Fibroblast of lung (primary cell): ENCODE measurements around the gene ANKFN1. TPM values are rescaled to one million over a fixed set of nuclear protein-coding genes. Genes with fewer than 3 reads are reported as not detected.

Source experiments
- DNase-seq, 2 donors: peaks; one replicate each; pipeline versions ENCODE4 v3.0.0 to v3.0.0-alpha.2; 2010; ENCODE audit warnings: low read depth in 2 of 2
- H2AFZ ChIP-seq: 2 replicates; pipeline ENCODE4 v1.5.1; 2012; ENCODE audit warnings: low read length, control low read depth, inconsistent platforms
- H3K27ac ChIP-seq: 2 replicates; pipeline ENCODE4 v1.5.1; 2011; ENCODE audit warnings: low read length, control low read depth; ENCODE audit not compliant: insufficient read depth
- H3K27me3 ChIP-seq: 2 replicates; pipeline ENCODE4 v1.5.1; 2011; ENCODE audit warnings: mild to moderate bottlenecking, low read length; ENCODE audit not compliant: control insufficient read depth, insufficient read depth
- H3K36me3 ChIP-seq: 2 replicates; pipeline ENCODE4 v1.5.1; 2011; ENCODE audit warnings: low read length; ENCODE audit not compliant: control insufficient read depth, insufficient read depth
- H3K4me1 ChIP-seq: 2 replicates; pipeline ENCODE4 v1.5.1; 2011; ENCODE audit warnings: low read length; ENCODE audit not compliant: control insufficient read depth, insufficient read depth; ENCODE audit errors: extremely low read depth
- H3K4me2 ChIP-seq: 2 replicates; pipeline ENCODE4 v1.5.1; 2011; ENCODE audit warnings: low read length, control low read depth; ENCODE audit not compliant: insufficient read depth; ENCODE audit errors: extremely low read depth
- H3K4me3 ChIP-seq, 4 experiments: fragments of 200-600 bp in 1 of 4; sonication (generic) in 1 of 4; replicated peaks in 1 of 4; 2 replicates each; pipeline ENCODE4 v1.5.1; 2011 to 2016; ENCODE audit warnings: low read length in 4 of 4, low read depth in 3 of 4, mild to moderate bottlenecking in 3 of 4, control low read depth in 2 of 4, inconsistent platforms in 1 of 4, mixed read lengths in 1 of 4; ENCODE audit not compliant: insufficient read depth in 1 of 4; ENCODE audit errors: control extremely low read depth in 1 of 4
- H3K79me2 ChIP-seq: 2 replicates; pipeline ENCODE4 v1.5.1; 2012; ENCODE audit warnings: mild to moderate bottlenecking, low read length, inconsistent platforms; ENCODE audit not compliant: control insufficient read depth, insufficient read depth
- H3K9ac ChIP-seq: 2 replicates; pipeline ENCODE4 v1.5.1; 2011; ENCODE audit warnings: mild to moderate bottlenecking, low read length, control low read depth; ENCODE audit not compliant: insufficient read depth
- H3K9me3 ChIP-seq: 2 replicates; pipeline ENCODE4 v1.5.1; 2012; ENCODE audit warnings: low read depth, low read length; ENCODE audit not compliant: control insufficient read depth, insufficient read depth
- H4K20me1 ChIP-seq: 2 replicates; pipeline ENCODE4 v1.5.1; 2011; ENCODE audit warnings: low read length; ENCODE audit not compliant: control insufficient read depth, insufficient read depth; ENCODE audit errors: extremely low read depth
- CTCF ChIP-seq, 2 donors: IDR thresholded peaks in 1 of 2; conservative IDR thresholded peaks in 1 of 2; 1 replicate in 1 of 2; 2 replicates in 1 of 2; pipeline ENCODE4 v1.5.1; 2011 to 2012; ENCODE audit warnings: low read length in 2 of 2, control low read depth in 1 of 2, inconsistent platforms in 1 of 2, low read depth in 1 of 2, mild to moderate bottlenecking in 1 of 2
- EZH2 ChIP-seq: IDR thresholded peaks from 2 replicates; pipeline ENCODE4 v1.5.1; 2012; ENCODE audit warnings: low read length, control low read depth, mild to moderate bottlenecking; ENCODE audit errors: missing control alignments
- polyA plus RNA-seq, 2 donors: library from polyadenylated mRNA; depleted of rRNA in 1 of 2; stranded (reverse) in 1 of 2; unstranded in 1 of 2; fragments of >200 nt; gene quantifications; 2 replicates each; pipeline ENCODE4 v1.2.1, GENCODE V29; 2011 to 2012; ENCODE audit warnings: missing spikeins in 1 of 2
- total RNA-seq: library from RNA; depleted of rRNA; stranded (reverse); fragments of >200 nt; gene quantifications from 2 replicates; pipeline ENCODE4 v1.2.1, GENCODE V29; 2014

The ANKFN1 gene
- total and polyA plus RNA-seq, 2 donors (not counting 1 experiment from before 2014, with no cell fraction given): 0.19 TPM; not detected in 1

GRCh38 chr17:56451629-56452028 lies 298.4 kb downstream of the ANKFN1 start:
- H3K79me2 ChIP-seq: no peaks in the 10 kb centered on the region
- no peak for TF ChIP-seq CTCF (conservative IDR thresholded peaks at IDR 0.05 in 1 of 2, IDR thresholded peaks at IDR 0.05 in 1 of 2; ENCODE audit: low read depth in 1 of 2, low read length in 2 of 2)
- TF ChIP-seq EZH2: no peak
- no peaks in the 10 kb centered on the region for H3K36me3 ChIP-seq

GRCh38 chr17:56452461-56452860 lies 299.2 kb downstream of the ANKFN1 start:
- H3K4me1 ChIP-seq: no peaks in the 10 kb centered on the region
- H3K4me2 ChIP-seq: no peak overlapping the region
- no peak for TF ChIP-seq CTCF (conservative IDR thresholded peaks at IDR 0.05 in 1 of 2, IDR thresholded peaks at IDR 0.05 in 1 of 2; ENCODE audit: low read depth in 1 of 2, low read length in 2 of 2)
- TF ChIP-seq EZH2: no peak
- no peaks in the 10 kb centered on the region for H3K27me3 ChIP-seq
- H4K20me1 ChIP-seq: no peaks in the 10 kb centered on the region
- H3K79me2 ChIP-seq: no peaks in the 10 kb centered on the region
- H3K9ac ChIP-seq: no peak overlapping the region
- no peak overlapping the region for H2AFZ ChIP-seq
- no peak for DNase-seq
- no peaks in the 10 kb centered on the region for H3K9me3 ChIP-seq
- no peak overlapping the region for H3K4me3 ChIP-seq
- H3K36me3 ChIP-seq: no peaks in the 10 kb centered on the region
- no peak overlapping the region for H3K27ac ChIP-seq

More at GRCh38 chr17:56451629-56452028, 298.4 kb downstream of the ANKFN1 start:
- Histone ChIP-seq H3K9ac (no peak overlapping the region), H2AFZ (no peak overlapping the region), H4K20me1 (no peaks in the 10 kb centered on the region), H3K4me2 (no peak overlapping the region), H3K9me3 (no peaks in the 10 kb centered on the region), H3K27ac (no peak overlapping the region), H3K4me1 (no peaks in the 10 kb centered on the region), H3K4me3 (no peak overlapping the region), H3K27me3 (no peaks in the 10 kb centered on the region)
- no peak for DNase-seq

GRCh38 chr17:56457501-56457900 lies 304.2 kb downstream of the ANKFN1 start:
- no peak for TF ChIP-seq EZH2
- TF ChIP-seq CTCF (conservative IDR thresholded peaks at IDR 0.05 in 1 of 2, IDR thresholded peaks at IDR 0.05 in 1 of 2; ENCODE audit: low read depth in 1 of 2, low read length in 2 of 2): no peak
- Histone ChIP-seq H3K27ac (no peak overlapping the region), H3K36me3 (no peaks in the 10 kb centered on the region), H3K4me1 (no peaks in the 10 kb centered on the region), H2AFZ (no peak overlapping the region), H3K9me3 (no peaks in the 10 kb centered on the region), H3K27me3 (no peaks in the 10 kb centered on the region), H3K4me2 (no peak overlapping the region), H4K20me1 (no peaks in the 10 kb centered on the region), H3K4me3 (no peak overlapping the region), H3K9ac (no peak overlapping the region), H3K79me2 (no peaks in the 10 kb centered on the region)
- DNase-seq: no peak
